NCI-H146 treated with DMSO at 0.1 percent for 48 hours (cell line): ENCODE measurements around the gene THAP4.

ENCODE experiments used
- DNase-seq: peaks from one replicate; lab custom pipeline; 2025; ENCODE audit not compliant: unreplicated experiment; lab: John Stamatoyannopoulos, UW

Gene THAP4

DNA sequence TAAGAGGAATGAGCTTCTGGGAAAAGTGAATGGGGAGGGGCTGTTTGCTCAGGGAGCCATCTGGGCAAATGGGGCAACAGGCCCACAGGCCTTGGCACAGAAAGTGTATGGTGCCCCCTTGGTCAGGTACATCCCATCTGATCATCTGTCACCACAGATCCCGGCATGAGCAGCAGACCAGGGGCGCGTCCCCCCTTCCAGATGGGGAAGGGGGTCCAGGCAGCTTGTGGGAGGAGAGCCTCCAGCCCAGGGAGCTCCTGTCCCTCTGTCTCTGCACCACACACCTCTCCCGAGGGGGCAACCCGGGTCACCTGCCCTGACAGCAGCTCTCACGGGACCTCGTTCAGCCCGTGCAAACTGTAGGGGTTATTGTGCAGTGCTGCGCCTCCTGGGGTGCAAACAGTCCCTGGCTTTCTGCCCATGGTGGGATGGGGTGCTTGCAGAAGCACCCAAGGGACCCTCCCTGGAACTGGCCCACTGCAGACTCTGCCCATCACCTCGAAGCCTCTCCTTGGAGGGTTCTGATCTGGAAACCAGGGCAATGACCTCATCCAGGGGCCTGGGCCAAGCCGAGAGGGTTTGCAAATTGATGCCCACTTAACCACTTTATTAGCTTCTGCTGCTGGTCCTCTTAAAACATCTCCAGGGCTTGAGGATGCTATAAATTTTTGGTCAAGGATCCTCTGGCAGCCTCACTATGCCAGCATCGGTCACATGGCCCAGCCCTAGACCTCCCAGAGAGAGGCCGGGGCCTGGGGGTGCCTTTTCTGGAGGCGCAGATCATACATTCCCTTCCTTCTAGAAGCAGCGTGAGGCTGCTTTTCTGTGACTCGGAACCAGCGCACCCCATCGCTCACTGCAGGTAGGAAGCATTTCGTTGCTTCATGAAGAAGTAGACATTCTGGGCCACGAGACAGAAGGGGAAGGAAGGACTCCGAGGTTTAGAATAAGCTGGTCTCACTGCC lies 86.1 kb downstream of the THAP4 start:
- DNase-seq = no peak

DNA sequence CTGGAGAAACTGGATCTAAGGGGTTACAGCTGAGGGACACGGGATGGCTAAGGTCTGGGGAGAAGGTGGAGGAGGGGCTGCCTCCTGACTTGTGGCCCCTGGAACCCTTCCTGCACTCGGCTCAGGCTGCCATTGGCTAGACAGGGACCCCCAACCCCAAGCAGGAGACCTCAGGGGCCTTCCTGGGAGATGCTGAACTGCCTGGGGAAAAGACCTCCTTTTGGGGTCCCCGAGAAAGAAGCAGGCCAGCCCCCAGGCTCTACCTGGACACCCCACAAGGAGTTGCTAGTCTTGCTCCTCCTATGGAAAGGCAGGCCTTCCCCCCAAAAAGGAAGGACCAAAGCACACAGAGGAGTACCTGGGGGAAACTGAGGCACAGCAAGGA lies 88.5 kb downstream of the THAP4 start:
- DNase-seq = no peak

DNA sequence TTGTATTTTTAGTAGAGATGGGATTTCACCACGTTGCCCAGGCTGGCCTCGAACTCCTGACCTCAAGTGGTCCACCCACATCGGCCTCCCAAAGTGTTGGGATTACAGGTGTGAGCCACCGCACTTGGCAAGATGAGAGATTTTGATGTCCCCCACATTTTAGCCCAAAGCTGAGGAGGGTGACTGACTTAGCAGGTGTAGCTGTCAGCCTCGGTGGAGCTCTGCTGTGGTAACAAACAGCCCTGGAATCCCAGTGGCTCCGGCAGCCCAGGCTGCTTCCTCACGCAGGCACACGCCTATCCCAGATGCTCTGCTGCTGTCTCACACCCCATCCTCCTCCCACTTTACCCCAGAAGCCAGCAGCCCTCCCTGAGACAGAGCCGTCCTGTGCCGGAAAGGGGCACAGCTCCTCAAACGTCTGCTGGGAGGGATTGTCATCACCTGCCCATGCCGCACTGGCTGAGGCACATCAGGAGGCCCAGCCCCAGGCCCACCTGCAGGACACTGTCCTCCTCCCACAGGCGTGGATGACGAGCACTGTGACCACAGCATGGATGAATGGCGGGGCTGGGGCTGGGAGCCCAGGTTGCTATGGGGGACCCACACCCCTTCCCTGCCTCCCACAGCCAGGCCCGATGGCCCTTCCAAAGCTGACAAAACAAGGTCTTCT lies 89.0 kb downstream of the THAP4 start:
- DNase-seq = no peak

DNA sequence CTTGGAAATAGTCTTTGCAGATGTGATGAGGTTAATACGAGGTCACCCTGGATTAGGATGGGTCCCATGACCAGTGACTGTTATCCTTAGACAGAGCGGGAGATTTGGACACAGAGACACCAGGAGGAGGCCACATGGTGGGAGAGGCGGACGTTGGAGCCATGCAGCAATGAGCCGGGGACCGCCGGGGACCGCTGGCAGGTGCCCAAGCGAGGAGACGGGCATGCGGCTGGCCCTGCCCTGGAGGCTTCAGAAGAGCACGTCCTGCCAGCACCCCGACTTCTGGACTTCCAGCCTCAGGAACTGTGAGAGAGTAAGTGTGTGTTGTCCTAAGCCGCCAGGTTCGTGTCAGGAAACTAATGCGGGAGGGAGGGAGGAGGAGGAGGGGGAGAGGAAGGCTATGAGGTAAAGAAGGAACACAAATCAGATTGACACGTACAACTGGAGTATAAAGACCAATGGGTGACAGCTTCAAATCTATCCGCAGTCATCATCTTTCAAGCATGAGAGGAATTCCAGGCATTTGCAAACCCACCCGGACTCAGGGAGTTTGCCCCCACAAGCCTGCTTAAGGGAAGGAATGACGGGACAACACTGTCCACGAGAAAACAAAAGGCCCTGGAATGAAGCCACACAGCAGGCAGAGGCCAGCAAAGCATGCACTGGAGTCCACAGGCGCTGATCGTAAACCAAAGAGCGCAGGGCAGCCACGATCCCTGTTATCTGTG lies 90.0 kb downstream of the THAP4 start:
- no peak for DNase-seq

DNA sequence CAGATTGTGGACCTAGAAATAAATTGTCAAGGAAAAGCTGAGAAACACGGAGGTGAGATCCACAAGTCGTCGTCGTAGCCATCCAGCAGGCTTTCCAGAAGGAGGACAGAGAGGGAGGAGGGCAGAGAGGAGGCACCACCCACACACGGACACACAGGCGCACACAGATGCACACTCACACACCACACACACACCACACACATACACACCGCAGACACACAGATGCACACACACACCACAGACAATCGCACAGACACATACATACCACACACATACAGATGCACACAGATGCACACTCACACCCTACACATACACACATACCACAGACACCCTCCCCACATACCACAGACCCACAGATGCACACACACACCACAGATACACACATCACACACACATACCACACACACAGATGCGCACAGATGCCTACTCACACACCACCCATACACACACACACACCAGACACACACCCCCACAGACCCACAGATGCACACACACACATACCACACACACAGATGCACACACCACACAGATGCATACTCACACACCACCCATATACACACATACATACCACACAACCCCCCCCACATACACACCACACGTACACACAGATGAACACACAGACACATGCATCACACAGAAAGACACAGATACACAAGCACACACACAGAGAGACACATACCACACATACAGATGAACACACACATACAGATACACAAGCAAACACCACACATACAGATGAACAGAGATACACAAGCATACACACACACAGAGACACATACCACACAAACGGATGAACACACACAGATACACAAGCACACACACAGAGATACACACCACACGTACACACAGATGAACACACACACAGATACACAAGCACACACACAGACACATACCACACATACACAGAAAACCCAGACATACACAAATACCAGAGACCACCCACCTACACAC lies 91.2 kb downstream of the THAP4 start:
- no peak for DNase-seq

DNA sequence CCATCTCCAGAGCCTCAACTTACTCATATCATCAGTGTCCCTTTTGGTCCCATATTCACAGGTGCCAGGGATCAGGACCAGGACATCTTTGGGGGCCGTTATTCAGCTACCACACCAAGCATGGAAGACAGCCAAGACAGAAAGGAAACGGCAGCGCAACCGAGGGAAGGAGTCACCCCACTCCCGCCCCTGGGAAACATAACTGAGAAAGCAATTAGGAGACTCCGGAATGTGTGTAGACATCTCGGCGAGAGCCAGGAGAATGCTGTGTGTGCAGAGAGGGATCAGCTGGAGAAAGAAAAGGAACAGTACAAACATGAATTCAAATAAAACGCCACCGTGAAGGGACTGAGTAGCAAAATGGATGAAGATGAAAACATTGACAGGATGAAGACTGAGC lies 91.9 kb downstream of the THAP4 start:
- DNase-seq = no peak

DNA sequence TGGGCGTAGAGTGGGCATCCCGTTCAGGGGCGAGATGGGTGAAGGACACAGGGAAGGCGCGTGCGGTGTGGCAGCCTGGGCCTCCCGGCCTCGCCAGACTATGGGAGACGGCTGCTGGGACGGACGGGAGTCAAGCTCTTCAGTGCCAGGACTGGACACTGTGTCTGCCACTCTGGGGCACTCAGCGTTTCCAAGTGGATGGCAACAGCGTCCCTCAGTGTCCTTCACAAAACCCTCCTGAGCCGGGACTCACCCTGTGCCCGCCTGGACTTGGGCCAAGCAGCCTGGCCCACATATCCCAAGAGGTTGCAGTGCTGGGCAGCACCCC lies 94.7 kb downstream of the THAP4 start:
- no peak for DNase-seq

DNA sequence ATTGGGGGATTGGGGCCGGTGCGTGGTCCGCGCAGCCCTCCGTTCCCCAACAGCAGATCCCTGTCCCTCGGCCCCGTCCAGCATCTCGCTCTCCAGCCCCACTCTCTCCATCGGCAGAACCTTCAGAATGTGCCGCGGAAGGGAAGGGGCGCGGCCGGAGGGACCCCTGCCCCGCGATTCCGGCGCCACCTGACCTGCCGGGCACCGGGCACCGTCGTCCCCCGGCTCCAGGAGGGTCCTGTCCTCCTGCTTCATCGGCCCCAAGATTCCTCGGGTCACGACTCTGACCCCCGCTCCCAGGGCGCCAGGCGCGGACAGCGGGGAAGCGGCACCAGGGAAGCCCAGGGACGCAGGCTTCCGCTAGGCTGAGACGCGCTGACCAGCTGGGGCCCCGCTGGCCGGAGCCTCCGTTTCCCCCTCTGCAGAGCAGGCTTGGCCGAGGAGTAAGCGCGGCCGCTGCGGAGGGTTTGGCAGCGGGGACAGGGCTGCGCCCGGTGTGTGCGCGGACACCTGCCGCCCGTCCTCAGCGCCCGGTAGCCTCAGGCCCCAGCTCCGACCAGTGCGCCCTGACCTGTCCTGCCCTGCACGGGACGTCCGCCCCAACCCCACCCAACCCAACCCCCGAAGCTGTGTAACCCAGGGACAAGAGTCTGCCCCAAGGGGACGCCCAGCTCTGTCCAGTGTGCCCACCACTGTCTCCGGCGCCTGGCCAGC lies 95.2 kb downstream of the THAP4 start:
- DNase-seq = no peak

DNA sequence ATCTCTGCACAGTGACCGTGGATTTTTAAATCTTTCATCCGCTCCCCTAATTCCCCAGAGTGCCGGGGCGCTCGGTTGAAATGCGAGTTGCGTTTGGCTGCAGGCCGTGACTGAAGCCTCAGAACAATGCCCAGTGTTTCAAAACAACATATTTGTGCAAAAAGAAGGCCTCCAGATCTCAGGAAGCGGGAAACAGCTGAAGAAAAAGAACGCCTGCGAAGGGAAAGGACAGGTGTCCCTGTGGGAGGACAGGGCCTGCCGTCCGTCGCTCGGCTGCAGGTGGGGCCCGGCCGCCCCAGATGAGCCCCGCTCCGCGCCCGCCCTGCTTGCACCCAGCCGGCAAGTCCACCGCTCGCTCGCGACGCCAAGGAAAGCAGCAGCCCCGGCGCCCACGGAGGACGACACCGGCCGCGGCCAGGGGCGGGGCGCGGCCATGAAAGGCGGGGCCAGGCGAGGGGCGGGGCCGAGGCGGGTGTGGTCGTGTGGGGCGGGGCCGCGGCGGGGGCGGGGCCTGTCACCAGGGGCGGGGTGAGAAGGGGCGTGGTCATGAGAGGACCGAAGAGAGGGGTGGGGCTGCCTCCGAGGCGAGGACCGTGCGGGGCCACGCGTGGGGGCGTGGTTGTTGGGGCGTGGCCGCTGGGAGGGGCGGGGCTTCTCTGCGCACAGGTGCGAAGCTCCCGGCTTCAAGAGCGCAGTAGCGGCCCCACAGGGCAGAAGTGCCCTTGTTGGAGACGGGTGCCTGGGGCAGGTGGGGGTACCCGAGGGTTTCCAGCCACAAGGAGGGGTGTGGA lies 96.0 kb downstream of the THAP4 start:
- DNase-seq = no peak

DNA sequence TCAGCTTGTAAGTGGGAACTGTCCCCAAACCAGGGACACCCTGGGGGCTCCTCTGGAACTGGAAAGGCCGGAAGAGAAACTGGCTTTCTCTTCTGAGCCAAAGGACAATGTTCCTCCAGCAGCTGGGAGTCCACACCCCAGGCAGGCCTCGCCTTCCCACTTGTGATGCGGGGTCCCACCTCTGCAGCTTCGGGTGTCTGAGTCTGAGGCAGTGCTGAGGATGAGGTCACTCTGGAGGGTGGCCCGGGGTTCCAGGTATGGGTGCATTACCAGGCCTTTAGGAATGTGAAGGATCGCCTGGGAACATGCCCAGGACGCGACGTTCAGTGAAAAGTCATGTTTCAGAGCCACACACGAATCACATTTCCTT lies 96.6 kb downstream of the THAP4 start:
- no peak for DNase-seq

DNA sequence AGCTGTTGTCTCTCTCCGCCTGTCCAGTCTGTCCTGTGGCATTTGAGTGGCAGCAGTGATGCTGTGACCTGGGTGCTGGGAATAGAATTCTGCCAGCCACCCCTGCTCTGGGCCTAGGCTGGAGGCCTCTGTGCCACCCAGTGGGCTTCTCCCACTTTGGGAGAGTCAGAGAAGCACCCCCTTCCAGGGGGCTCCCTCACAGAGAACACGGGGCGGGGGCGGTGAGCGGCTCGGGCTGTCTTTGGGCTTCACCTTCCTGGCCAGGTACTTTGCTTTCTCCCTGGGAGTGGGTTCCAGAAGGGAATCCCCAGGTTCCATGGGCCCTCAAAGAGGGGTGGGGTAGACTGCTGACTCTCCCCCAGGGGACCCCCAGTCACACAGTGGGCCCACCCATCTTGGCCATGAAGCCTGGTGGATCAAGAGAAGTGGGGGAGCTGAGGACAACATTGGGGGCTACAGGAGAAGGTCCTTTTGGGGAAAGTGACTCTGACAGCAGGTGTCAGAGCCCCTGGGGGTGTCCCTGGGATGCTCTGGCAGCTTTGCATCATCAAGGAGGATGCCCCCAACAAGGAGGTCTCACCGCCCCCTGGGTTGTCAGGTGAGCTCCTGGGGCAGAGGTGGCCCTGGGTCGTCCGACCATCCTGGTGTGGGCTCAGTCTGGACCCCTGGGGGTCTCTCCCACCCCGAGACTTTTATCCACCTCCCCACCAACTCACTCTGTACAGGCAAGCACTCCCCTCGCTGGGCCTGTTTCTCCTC lies 97.2 kb downstream of the THAP4 start:
- no peak for DNase-seq

DNA sequence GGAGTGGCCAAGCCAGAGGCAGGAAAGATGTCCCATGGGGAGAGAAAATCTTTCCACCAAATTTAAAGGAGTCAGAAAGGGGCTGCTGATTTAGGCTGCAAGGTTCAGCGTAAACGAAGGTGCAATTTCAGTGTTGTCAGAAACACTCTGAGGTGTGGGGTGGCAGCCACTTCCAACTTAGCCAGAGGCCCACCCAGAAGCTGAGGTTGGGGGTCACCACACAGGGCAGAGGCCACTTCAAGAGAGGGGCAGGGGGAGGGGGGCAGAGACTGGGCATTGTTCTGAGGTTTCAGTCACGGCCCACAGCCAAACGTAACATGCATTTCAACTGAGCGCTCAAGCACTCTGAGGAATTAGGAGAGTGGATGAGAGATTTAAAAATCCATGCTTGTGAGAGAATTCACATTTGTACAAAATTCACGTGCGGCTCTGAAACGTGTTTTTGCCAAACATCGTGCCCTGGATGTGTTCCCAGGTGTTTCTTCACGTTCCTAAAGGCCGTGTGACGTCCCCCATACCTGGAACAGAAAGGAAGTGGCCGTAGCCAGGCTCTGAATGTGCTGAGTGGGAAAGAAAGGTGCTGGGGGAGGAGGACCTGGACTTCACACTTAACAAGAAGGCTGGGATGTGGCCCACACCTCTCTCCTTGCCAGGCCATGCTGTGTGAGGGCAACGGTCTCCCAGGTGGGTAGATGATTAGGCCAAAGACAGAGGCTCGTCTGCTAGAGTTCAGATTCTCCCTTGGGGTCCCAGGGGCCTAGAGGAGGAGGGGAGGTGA lies 97.9 kb downstream of the THAP4 start:
- no peak for DNase-seq

DNA sequence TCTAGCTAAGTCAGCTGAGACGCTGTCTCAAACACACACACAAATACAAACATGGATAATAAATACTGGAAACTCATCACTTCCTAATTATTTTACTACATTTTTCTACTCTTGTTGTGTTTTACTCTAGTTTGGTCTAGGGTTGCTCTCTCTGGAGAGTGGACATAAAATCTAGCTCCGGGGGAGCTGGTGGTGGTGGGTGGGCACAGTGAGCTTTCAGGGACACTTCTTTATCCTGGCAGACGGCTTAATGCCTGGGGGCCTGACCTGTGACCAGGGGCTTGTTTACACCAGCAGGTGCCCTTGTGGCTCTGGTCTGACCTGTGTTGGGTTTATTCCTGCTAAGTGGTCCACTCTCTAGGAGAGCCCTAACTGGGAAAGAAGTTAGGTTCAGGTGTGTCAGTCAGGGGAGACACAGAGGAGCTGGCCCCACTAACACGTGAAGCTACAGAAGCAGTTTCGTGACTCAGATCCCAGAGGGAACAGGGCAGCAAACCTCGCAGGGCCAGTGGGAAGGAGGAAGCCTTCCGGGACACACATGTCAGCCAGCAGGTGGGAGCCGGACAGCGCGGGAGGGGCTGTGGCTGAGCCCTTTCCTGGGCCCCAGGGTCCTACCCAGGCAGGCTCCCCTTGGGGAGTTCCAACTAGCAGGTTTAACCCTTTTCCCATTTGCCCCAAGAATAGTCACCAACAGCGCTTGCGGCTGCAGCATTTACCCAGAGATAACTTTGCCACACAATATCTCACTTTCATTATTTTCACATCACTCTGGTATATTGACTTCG lies 100.9 kb downstream of the THAP4 start:
- no peak for DNase-seq

DNA sequence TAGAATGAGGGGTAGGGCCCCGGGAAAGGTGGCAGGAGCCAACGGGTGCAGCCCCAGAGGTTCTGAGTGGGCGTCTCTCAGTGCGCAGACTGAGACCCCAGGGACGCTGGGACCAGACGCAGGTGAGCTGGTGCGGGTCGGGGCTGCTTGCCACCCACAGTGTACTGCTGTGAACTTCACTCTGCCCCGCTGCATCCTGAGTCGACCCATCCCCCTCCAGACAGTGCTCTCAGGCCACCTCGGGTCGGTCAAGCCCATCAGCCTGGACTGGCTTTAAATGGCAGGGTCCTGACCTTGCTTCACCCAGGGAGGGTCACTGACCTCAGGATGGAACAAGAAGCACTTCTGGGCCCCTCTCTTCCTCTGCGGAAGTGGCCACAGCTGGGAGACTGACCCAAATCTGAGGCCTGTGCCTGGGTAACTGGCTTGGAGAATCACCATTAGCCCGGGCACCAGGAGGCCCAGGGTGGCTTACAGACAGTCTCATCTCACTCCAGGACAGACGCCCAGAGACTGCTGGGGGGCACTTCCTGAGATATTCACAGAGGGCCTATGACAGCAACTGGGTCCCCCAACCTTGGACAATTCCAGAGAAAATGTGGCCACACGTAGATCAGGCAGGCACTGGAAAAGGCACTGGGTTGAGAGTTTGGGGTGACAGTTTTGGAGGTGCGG lies 102.1 kb downstream of the THAP4 start:
- DNase-seq = no peak
